ENCODE results near the gene CAMK2A. TPM values are rescaled to one million over a fixed set of nuclear protein-coding genes. Genes with fewer than 3 reads are reported as not detected.

The CAMK2A gene
- total and polyA plus RNA-seq, 2 of the 4 experiments (the other 2 are of a cell fraction): 0.18 to 0.19 TPM

GRCh38 chr5:150189728-150190502 lies 99.7 kb downstream of the CAMK2A start, which contains the start of gene SLC6A7:
TSS of gene SLC6A7 (plus strand) at chr5:150190062. CDS start at chr5:150190328, 266 bp downstream.
- no peak within 1 kb of the TSS for H2AK9ac ChIP-seq (replicated peaks; ENCODE audit: low read depth, low read length, poor library complexity)
- H4K8ac ChIP-seq (ENCODE audit: low read depth in 2 of 2, low read length in 2 of 2): no peak within 1 kb of the TSS
- H3K23ac ChIP-seq (ENCODE audit: low read depth, low read length): 0 out of 2 replicates have a peak within 1 kb of the TSS, but pooled peaks have one; percentile 25
- no peak within 1 kb of the TSS for H2BK5ac ChIP-seq (ENCODE audit: low read depth, low read length, poor library complexity, severe bottlenecking)
- BruUV-seq (replicated peaks): no TSS peak
- H3K36me3 ChIP-seq (ENCODE audit: control insufficient read depth, insufficient read depth, low read length): no peaks in the 10 kb centered on the region
- peaks cover 2% of the 10 kb centered on the region; the same call in 1 of the 2 replicates for H3K4me1 ChIP-seq (ENCODE audit: control insufficient read depth, insufficient read depth, low read length)
- H3K56ac ChIP-seq (ENCODE audit: extremely low read depth, insufficient read depth, low read length): no peak within 1 kb of the TSS
- peaks cover 4% of the 10 kb centered on the region; the same call in 1 of the 2 replicates for H3K9me1 ChIP-seq (ENCODE audit: insufficient read depth, low read length)
- H2BK15ac ChIP-seq (ENCODE audit: low read depth, low read length): no peak within 1 kb of the TSS
- H3K4me3 ChIP-seq (ENCODE audit: insufficient read depth, low read depth, low read length): no peak within 1 kb of the TSS
- H4K20me1 ChIP-seq (ENCODE audit: insufficient read depth, low read length): no peaks in the 10 kb centered on the region
- H3K4ac ChIP-seq (ENCODE audit: low read depth, low read length): no peak within 1 kb of the TSS
- in situ Hi-C loops (cut with MboI; ENCODE audit: low sequenced_read_pairs) (no loop called here), dilution Hi-C loops (cut with HindIII; ENCODE audit: low sequenced_read_pairs, unreplicated experiment) (no loop called here), intact Hi-C loops (cut with micrococcal nuclease) (no loop called here)
- WGBS, 2 experiments (ENCODE audit: extremely low coverage in 2 of 2, insufficient read length in 1 of 2): 3% methylated on average over 40 of the region's 58 CpGs; no CpG with 5 or more reads in 1 of the 2 experiments
- POLR2A ChIA-PET (ENCODE audit: unreplicated experiment): no interaction called here
- no peaks in the 10 kb centered on the region for H3K79me1 ChIP-seq (ENCODE audit: low read depth in 1 of 2, low read length in 2 of 2)
- no peak within 1 kb of the TSS for H2BK120ac ChIP-seq (ENCODE audit: low read depth, low read length)
- H3K27ac ChIP-seq (ENCODE audit: insufficient read depth, low read length): no peak within 1 kb of the TSS
- no peak within 1 kb of the TSS for H2AFZ ChIP-seq (replicated peaks; ENCODE audit: low read length, poor library complexity)
- H3K27me3 ChIP-seq (ENCODE audit: control insufficient read depth, insufficient read depth, low read length): peaks cover 90% of the 10 kb centered on the region
- H3K14ac ChIP-seq (replicated peaks; ENCODE audit: low read depth, low read length): no peak within 1 kb of the TSS
- ATAC-seq (ENCODE audit: low read depth) (peak; percentile 35; the same call in 1 of the 2 replicates), DNase-seq (no peak)
- no peak within 1 kb of the TSS for H3K9ac ChIP-seq (ENCODE audit: low read depth, low read length)
- H4K5ac ChIP-seq (ENCODE audit: low read depth, low read length): no peak within 1 kb of the TSS
- CTCF ChIA-PET: no interaction called here
- H3K18ac ChIP-seq (ENCODE audit: low read depth, low read length): no peak within 1 kb of the TSS
- no peak within 1 kb of the TSS for H2AK5ac ChIP-seq (ENCODE audit: low read depth, low read length)
- H2BK20ac ChIP-seq (ENCODE audit: low read depth, low read length): no peak within 1 kb of the TSS
- no peak within 1 kb of the TSS; the same call in 1 of the 2 replicates for H3K4me2 ChIP-seq (ENCODE audit: low read depth, low read length)
- no peaks in the 10 kb centered on the region for H3K9me3 ChIP-seq (ENCODE audit: control insufficient read depth, insufficient read depth, low read length)
- no peak for TF ChIP-seq RCOR1 (IDR thresholded peaks at IDR 0.05; ENCODE audit: insufficient replicate concordance, low read length)
- no peak for TF ChIP-seq MAFK (IDR thresholded peaks at IDR 0.05; ENCODE audit: low read depth, low read length)
- no peak for TF ChIP-seq CEBPB (IDR thresholded peaks at IDR 0.05; ENCODE audit: low read depth, low read length)
- H4K91ac ChIP-seq (ENCODE audit: insufficient read depth, low read depth, low read length): no peak within 1 kb of the TSS

Data from IMR-90 (cell line).